Measurements from ENCODE around the gene ADGRE1.

ADGRE1 gene

GRCh38 chr19:6849876-6850275 lies 37.5 kb upstream of the ADGRE1 start:
- Histone ChIP-seq H3K27ac (no peak overlapping the region), H3K4me1 (no peaks in the 10 kb centered on the region), H3K36me3 (no peaks in the 10 kb centered on the region), H3K9me3 (no peaks in the 10 kb centered on the region), H3K4me3 (no peak overlapping the region), H3K27me3 (peaks cover 0 to 19% of the 10 kb centered on the region in 2 donors)
- intact Hi-C loops (cut with DNase I; ENCODE audit: low total_unique reads), result no loop called here
- TF ChIP-seq CTCF (IDR thresholded peaks at IDR 0.05), result no peak
- DNase-seq, result no peak

GRCh38 chr19:6851359-6851758 lies 36.0 kb upstream of the ADGRE1 start:
- no peak for TF ChIP-seq CTCF (IDR thresholded peaks at IDR 0.05)
- Histone ChIP-seq H3K36me3 (no peaks in the 10 kb centered on the region), H3K27me3 (peaks cover 0 to 24% of the 10 kb centered on the region in 2 donors), H3K4me3 (no peak overlapping the region), H3K9me3 (no peaks in the 10 kb centered on the region), H3K4me1 (no peaks in the 10 kb centered on the region), H3K27ac (no peak overlapping the region)
- intact Hi-C loops (cut with DNase I; ENCODE audit: low total_unique reads), result no loop called here
- DNase-seq, result no peak

GRCh38 chr19:6852001-6852400 lies 35.4 kb upstream of the ADGRE1 start:
- no peak overlapping the region for H3K27ac ChIP-seq
- H3K4me1 ChIP-seq, result no peaks in the 10 kb centered on the region
- no peak overlapping the region for H3K4me3 ChIP-seq
- TF ChIP-seq CTCF (IDR thresholded peaks at IDR 0.05), result no peak
- no peaks in the 10 kb centered on the region for H3K36me3 ChIP-seq
- intact Hi-C loops (cut with DNase I; ENCODE audit: low total_unique reads), result no loop called here
- DNase-seq, result no peak
- H3K9me3 ChIP-seq, result no peaks in the 10 kb centered on the region
- H3K27me3 ChIP-seq, result peaks cover 0 to 27% of the 10 kb centered on the region in 2 donors

- no peaks in the 10 kb centered on the region for H3K9me3 ChIP-seq
- H3K27ac ChIP-seq, result no peak overlapping the region
- no peak overlapping the region for H3K4me3 ChIP-seq
- DNase-seq, result no peak
- no peaks in the 10 kb centered on the region for H3K4me1 ChIP-seq
- no peak for TF ChIP-seq CTCF (IDR thresholded peaks at IDR 0.05)
- no peaks in the 10 kb centered on the region for H3K36me3 ChIP-seq
- H3K27me3 ChIP-seq, result peaks cover 0 to 25% of the 10 kb centered on the region in 2 donors
- intact Hi-C loops (cut with DNase I; ENCODE audit: low total_unique reads), result no loop called here
These were observed 33.5 kb upstream of the ADGRE1 start for GRCh38 chr19:6853868-6854267.

GRCh38 chr19:6854758-6855157 lies 32.6 kb upstream of the ADGRE1 start:
- no peak for TF ChIP-seq CTCF (IDR thresholded peaks at IDR 0.05)
- Histone ChIP-seq H3K36me3 (no peaks in the 10 kb centered on the region), H3K27me3 (peaks cover 0 to 25% of the 10 kb centered on the region in 2 donors), H3K4me1 (no peaks in the 10 kb centered on the region), H3K9me3 (no peaks in the 10 kb centered on the region), H3K4me3 (no peak overlapping the region), H3K27ac (no peak overlapping the region)
- no peak for DNase-seq
- intact Hi-C loops (cut with DNase I; ENCODE audit: low total_unique reads), result no loop called here

GRCh38 chr19:6856749-6857372 lies 30.5 kb upstream of the ADGRE1 start:
- peaks cover 0 to 25% of the 10 kb centered on the region in 2 donors for H3K27me3 ChIP-seq
- TF ChIP-seq CTCF (IDR thresholded peaks at IDR 0.05), result no peak
- H3K4me1 ChIP-seq, result no peaks in the 10 kb centered on the region
- H3K36me3 ChIP-seq, result no peaks in the 10 kb centered on the region
- no peak overlapping the region for H3K27ac ChIP-seq
- no peak overlapping the region for H3K4me3 ChIP-seq
- no peak for DNase-seq
- intact Hi-C loops (cut with DNase I; ENCODE audit: low total_unique reads), result no loop called here
- H3K9me3 ChIP-seq, result no peaks in the 10 kb centered on the region

Measured in tibial artery (tissue), 4 donors.